H9 (cell line): ENCODE data around the gene ITPK1. TPM values are rescaled to one million over a fixed set of nuclear protein-coding genes. Genes with fewer than 3 reads are reported as not detected.

ENCODE experiments used
- DNase-seq: peaks from one replicate; pipeline ENCODE4 v3.0.0-alpha.2; 2017
- H2AFZ ChIP-seq: one replicate; pipeline ENCODE4 v1.6.1; 2013; ENCODE audit warnings: mild to moderate bottlenecking, low read length, control low read depth, moderate library complexity
- H2AK5ac ChIP-seq: 2 replicates; pipeline ENCODE4 v1.6.1; 2013; ENCODE audit warnings: low read length, control low read depth, mixed read lengths; ENCODE audit not compliant: insufficient read length
- H2BK120ac ChIP-seq: one replicate; pipeline ENCODE4 v1.6.1; 2013; ENCODE audit warnings: low read depth, mild to moderate bottlenecking, low read length, control low read depth, inconsistent platforms; ENCODE audit not compliant: poor library complexity, severe bottlenecking
- H2BK12ac ChIP-seq: 2 replicates; pipeline ENCODE4 v1.6.1; 2013; ENCODE audit warnings: low read length, control low read depth, mixed read lengths, low read depth; ENCODE audit not compliant: insufficient read length
- H2BK15ac ChIP-seq: 2 replicates; pipeline ENCODE4 v1.6.1; 2013; ENCODE audit warnings: low read depth, low read length, control low read depth
- H2BK20ac ChIP-seq: one replicate; pipeline ENCODE4 v1.6.1; 2013; ENCODE audit warnings: low read depth, mild to moderate bottlenecking, low read length, control low read depth, inconsistent platforms; ENCODE audit not compliant: poor library complexity, severe bottlenecking
- H2BK5ac ChIP-seq: 2 replicates; pipeline ENCODE4 v1.6.1; 2013; ENCODE audit warnings: low read length, control low read depth, mixed read lengths; ENCODE audit not compliant: insufficient read length
- H3K14ac ChIP-seq: 2 replicates; pipeline ENCODE4 v1.6.1; 2013; ENCODE audit warnings: low read length, control low read depth; ENCODE audit not compliant: insufficient read depth
- H3K18ac ChIP-seq: 2 replicates; pipeline ENCODE4 v1.6.1; 2013; ENCODE audit warnings: low read depth, mild to moderate bottlenecking, mixed read lengths, low read length, control low read depth; ENCODE audit not compliant: insufficient read length
- H3K23ac ChIP-seq: 2 replicates; pipeline ENCODE4 v1.6.1; 2013; ENCODE audit warnings: low read length, control low read depth, mixed read lengths, low read depth; ENCODE audit not compliant: insufficient read length
- H3K23me2 ChIP-seq: 2 replicates; pipeline ENCODE4 v1.6.1; 2013; ENCODE audit warnings: low read depth, mild to moderate bottlenecking, mixed read lengths, low read length, control low read depth; ENCODE audit not compliant: insufficient read length, poor library complexity, severe bottlenecking
- H3K27ac ChIP-seq: 2 replicates; pipeline ENCODE4 v1.5.1; 2013; ENCODE audit warnings: low read length, control low read depth, mixed read lengths, low read depth; ENCODE audit not compliant: insufficient read length
- H3K27me3 ChIP-seq: 2 replicates; pipeline ENCODE4 v1.6.1; 2013; ENCODE audit warnings: low read length, control low read depth, inconsistent platforms; ENCODE audit not compliant: insufficient read depth
- H3K4ac ChIP-seq: 2 replicates; pipeline ENCODE4 v1.6.1; 2013; ENCODE audit warnings: low read depth, mild to moderate bottlenecking, control low read depth, inconsistent platforms, low read length, moderate library complexity
- H3K4me1 ChIP-seq: 2 replicates; pipeline ENCODE4 v1.6.1; 2013; ENCODE audit warnings: low read length, control low read depth, inconsistent platforms; ENCODE audit not compliant: insufficient read depth
- H3K4me2 ChIP-seq: 2 replicates; pipeline ENCODE4 v1.6.1; 2013; ENCODE audit warnings: low read length, control low read depth, mixed read lengths; ENCODE audit not compliant: insufficient read length, insufficient read depth
- H3K56ac ChIP-seq: 2 replicates; pipeline ENCODE4 v1.6.1; 2013; ENCODE audit warnings: low read depth, mild to moderate bottlenecking, mixed read lengths, low read length, control low read depth; ENCODE audit not compliant: insufficient read length
- H3K79me1 ChIP-seq: 2 replicates; pipeline ENCODE4 v1.6.1; 2013; ENCODE audit warnings: low read depth, mild to moderate bottlenecking, moderate library complexity, low read length, control low read depth, inconsistent platforms; ENCODE audit not compliant: insufficient read depth, poor library complexity, severe bottlenecking
- H3K79me2 ChIP-seq: 2 replicates; pipeline ENCODE4 v1.6.1; 2013; ENCODE audit warnings: low read length, control low read depth, inconsistent platforms; ENCODE audit not compliant: insufficient read depth
- H3K9ac ChIP-seq: 2 replicates; pipeline ENCODE4 v1.6.1; 2013; ENCODE audit warnings: low read length, control low read depth, mixed read lengths; ENCODE audit not compliant: insufficient read length; ENCODE audit errors: extremely low read depth
- H3K9me3 ChIP-seq: one replicate; pipeline ENCODE4 v1.6.1; 2013; ENCODE audit warnings: low read depth, low read length, inconsistent platforms; ENCODE audit not compliant: control insufficient read depth
- H3T11ph ChIP-seq: one replicate; pipeline ENCODE4 v1.6.1; 2013; ENCODE audit warnings: mild to moderate bottlenecking, low read length, control low read depth, inconsistent platforms
- H4K20me1 ChIP-seq: one replicate; pipeline ENCODE4 v1.6.1; 2013; ENCODE audit not compliant: control insufficient read depth, insufficient read length, insufficient read depth
- H4K5ac ChIP-seq: 2 replicates; pipeline ENCODE4 v1.6.1; 2013; ENCODE audit warnings: low read depth, mild to moderate bottlenecking, mixed read lengths, low read length, control low read depth; ENCODE audit not compliant: insufficient read length
- H4K8ac ChIP-seq: replicated peaks from 2 replicates; pipeline ENCODE4 v1.6.1; 2013; ENCODE audit warnings: low read length, control low read depth, mixed read lengths, low read depth; ENCODE audit not compliant: insufficient read length
- H4K91ac ChIP-seq: 2 replicates; pipeline ENCODE4 v1.6.1; 2013; ENCODE audit warnings: low read depth, mild to moderate bottlenecking, moderate library complexity, mixed read lengths, low read length, control low read depth; ENCODE audit not compliant: insufficient read length
- H3K27ac Mint-ChIP-seq, 3 experiments: 2 replicates in 2 of 3; 3 replicates in 1 of 3; pipeline ENCODE4 v1.8.0; 2020 to 2021; ENCODE audit warnings: mixed read lengths in 3 of 3, mild to moderate bottlenecking in 1 of 3, moderate library complexity in 1 of 3
- H3K27me3 Mint-ChIP-seq: 2 replicates; pipeline ENCODE4 v1.8.0; 2021; ENCODE audit warnings: low read depth, mild to moderate bottlenecking, moderate library complexity, mixed read lengths
- H3K36me3 Mint-ChIP-seq, 3 experiments: 2 replicates in 2 of 3; 3 replicates in 1 of 3; pipeline ENCODE4 v1.8.0; 2020 to 2021; ENCODE audit warnings: low read depth in 3 of 3, mixed read lengths in 3 of 3; ENCODE audit not compliant: insufficient read depth in 1 of 3
- H3K4me1 Mint-ChIP-seq, 2 experiments: 2 replicates each; pipeline ENCODE4 v1.8.0; 2020; ENCODE audit warnings: mixed read lengths in 2 of 2
- H3K4me3 Mint-ChIP-seq, 2 experiments: 2 replicates in 1 of 2; 3 replicates in 1 of 2; pipeline ENCODE4 v1.8.0; 2020 to 2021; ENCODE audit warnings: mild to moderate bottlenecking in 2 of 2, mixed read lengths in 2 of 2, moderate library complexity in 1 of 2
- H3K9me3 Mint-ChIP-seq, 2 experiments: 2 replicates in 1 of 2; 3 replicates in 1 of 2; pipeline ENCODE4 v1.8.0; 2020; ENCODE audit warnings: mild to moderate bottlenecking in 2 of 2, mixed read lengths in 2 of 2, moderate library complexity in 1 of 2
- WGBS: extraction: QIAGEN DNeasy Blood & Tissue Kit; methylation state at CpG from one replicate; pipeline ENCODE4 v1.1.7; 2013; ENCODE audit warnings: missing lambda C conversion rate, low lambda C conversion rate, mixed read lengths; ENCODE audit not compliant: insufficient read length; ENCODE audit errors: extremely low coverage; 5-methylcytosine and 5-hydroxymethylcytosine counted together
- total RNA-seq: library from RNA; stranded (reverse); gene quantifications from 2 replicates; pipeline ENCODE4 v1.2.1, GENCODE V29; 2021
- TF ChIP-seq, protein P1 (sequence below): fragments of 200-600 bp; sonication (generic); conservative IDR thresholded peaks from 3 replicates; pipeline ENCODE4 v1.8.0; 2021; ENCODE audit warnings: antibody characterized with exemption, mild to moderate bottlenecking

The ITPK1 gene
- total RNA-seq, 1 experiment from 2014 or later: 92.7 TPM

DNA sequence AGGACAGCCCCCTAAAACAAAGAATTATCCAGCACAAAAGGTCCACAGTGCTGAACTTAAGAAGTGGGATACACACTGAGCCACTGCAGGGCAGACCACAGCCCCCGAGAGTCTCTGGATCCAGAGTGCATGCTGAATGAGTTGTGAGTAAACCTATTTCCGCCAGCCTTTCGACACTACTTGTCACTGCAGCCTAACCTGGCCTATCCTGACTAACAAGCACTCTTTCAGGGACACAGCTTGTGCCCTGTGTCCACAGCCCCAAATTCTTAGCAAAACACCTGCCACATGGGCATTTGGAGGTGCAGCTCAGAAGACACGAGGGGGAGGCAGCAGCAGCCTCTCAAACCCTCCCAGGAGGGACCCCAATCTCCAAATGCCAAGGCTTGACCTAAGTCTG, 31.3 kb downstream of the ITPK1 start:
- H2BK120ac ChIP-seq: no peak overlapping the region
- H4K91ac ChIP-seq: no peak overlapping the region
- H3K27me3 ChIP-seq: no peaks in the 10 kb centered on the region
- H4K5ac ChIP-seq: no peak overlapping the region
- no peak overlapping the region for H2AFZ ChIP-seq
- Mint-ChIP-seq H3K36me3 (peaks cover 6 to 22% (median 15%) of the 10 kb centered on the region in 3 experiments), H3K4me1 (peaks cover 25 to 37% of the 10 kb centered on the region in 2 experiments), H3K9me3 (peaks cover 2 to 5% of the 10 kb centered on the region in 2 experiments; a peak in 3 of 5 replicates), H3K4me3 (no peak overlapping the region), H3K27ac (peak overlapping the region in 1 of 3 experiments; percentile 83; a peak in 2 of 7 replicates), H3K27me3 (no peaks in the 10 kb centered on the region; the same call in 1 of the 2 replicates)
- no peaks in the 10 kb centered on the region for H3K9me3 ChIP-seq
- no peak overlapping the region for H4K8ac ChIP-seq
- peaks cover 3% of the 10 kb centered on the region for H4K20me1 ChIP-seq
- no peak overlapping the region for H2BK20ac ChIP-seq
- H3K79me1 ChIP-seq: peaks cover 7% of the 10 kb centered on the region
- no peaks in the 10 kb centered on the region for H3K23me2 ChIP-seq
- H2BK12ac ChIP-seq: no peak overlapping the region
- no peak overlapping the region for H3K9ac ChIP-seq
- no peak overlapping the region for H2AK5ac ChIP-seq
- no peak overlapping the region for H3K14ac ChIP-seq
- H3K4me1 ChIP-seq: peaks cover 3% of the 10 kb centered on the region; the same call in 1 of the 2 replicates
- H3K56ac ChIP-seq: no peak overlapping the region
- peaks cover 17% of the 10 kb centered on the region; the same call in 1 of the 2 replicates for H3K79me2 ChIP-seq
- TF ChIP-seq, protein P1, sequence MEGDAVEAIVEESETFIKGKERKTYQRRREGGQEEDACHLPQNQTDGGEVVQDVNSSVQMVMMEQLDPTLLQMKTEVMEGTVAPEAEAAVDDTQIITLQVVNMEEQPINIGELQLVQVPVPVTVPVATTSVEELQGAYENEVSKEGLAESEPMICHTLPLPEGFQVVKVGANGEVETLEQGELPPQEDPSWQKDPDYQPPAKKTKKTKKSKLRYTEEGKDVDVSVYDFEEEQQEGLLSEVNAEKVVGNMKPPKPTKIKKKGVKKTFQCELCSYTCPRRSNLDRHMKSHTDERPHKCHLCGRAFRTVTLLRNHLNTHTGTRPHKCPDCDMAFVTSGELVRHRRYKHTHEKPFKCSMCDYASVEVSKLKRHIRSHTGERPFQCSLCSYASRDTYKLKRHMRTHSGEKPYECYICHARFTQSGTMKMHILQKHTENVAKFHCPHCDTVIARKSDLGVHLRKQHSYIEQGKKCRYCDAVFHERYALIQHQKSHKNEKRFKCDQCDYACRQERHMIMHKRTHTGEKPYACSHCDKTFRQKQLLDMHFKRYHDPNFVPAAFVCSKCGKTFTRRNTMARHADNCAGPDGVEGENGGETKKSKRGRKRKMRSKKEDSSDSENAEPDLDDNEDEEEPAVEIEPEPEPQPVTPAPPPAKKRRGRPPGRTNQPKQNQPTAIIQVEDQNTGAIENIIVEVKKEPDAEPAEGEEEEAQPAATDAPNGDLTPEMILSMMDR: no peak
- H3K4me2 ChIP-seq: no peak overlapping the region
- DNase-seq: no peak
- no CpG with 5 or more reads among the region's 4 CpGs for WGBS
- H3K18ac ChIP-seq: no peak overlapping the region
- no peak overlapping the region for H3T11ph ChIP-seq
- H2BK15ac ChIP-seq: no peak overlapping the region
- H2BK5ac ChIP-seq: no peak overlapping the region
- no peak overlapping the region for H3K4ac ChIP-seq
- no peak overlapping the region for H3K27ac ChIP-seq
- H3K23ac ChIP-seq: no peak overlapping the region
